Gastrocnemius medialis (tissue), 4 donors: Measurements from ENCODE around the gene TJP2.

ENCODE experiments used
- CTCF ChIP-seq, 5 experiments: fragments of 450-650 bp in 3 of 5; fragments of 200-600 bp in 2 of 5; sonication (generic) in 2 of 5; IDR thresholded peaks in 4 of 5; conservative IDR thresholded peaks in 1 of 5; 1 replicate in 4 of 5; 2 replicates in 1 of 5; pipeline ENCODE4 v1.5.1; 2016 to 2019; ENCODE audit warnings: antibody characterized with exemption in 5 of 5, mild to moderate bottlenecking in 3 of 5, moderate library complexity in 3 of 5
- POLR2A ChIP-seq, 2 donors: fragments of 450-650 bp; IDR thresholded peaks; one replicate each; pipeline ENCODE4 v1.6.1; 2017; ENCODE audit warnings: antibody characterized with exemption in 2 of 2, mild to moderate bottlenecking in 2 of 2, moderate library complexity in 2 of 2

- TF ChIP-seq CTCF (IDR thresholded peaks at IDR 0.05 in 4 of 5, conservative IDR thresholded peaks at IDR 0.05 in 1 of 5) (no peak), POLR2A (IDR thresholded peaks at IDR 0.05) (no peak)
Observed at GRCh38 chr9:69173497-69173890, 583 bp upstream of the TJP2 start.
